ENCODE measurements around the gene SMAD3. TPM values are rescaled to one million over a fixed set of nuclear protein-coding genes. Genes with fewer than 3 reads are reported as not detected.

The SMAD3 gene
- total RNA-seq, 2 donors from 2014 or later, result 47.9 to 78.5 TPM

DNA sequence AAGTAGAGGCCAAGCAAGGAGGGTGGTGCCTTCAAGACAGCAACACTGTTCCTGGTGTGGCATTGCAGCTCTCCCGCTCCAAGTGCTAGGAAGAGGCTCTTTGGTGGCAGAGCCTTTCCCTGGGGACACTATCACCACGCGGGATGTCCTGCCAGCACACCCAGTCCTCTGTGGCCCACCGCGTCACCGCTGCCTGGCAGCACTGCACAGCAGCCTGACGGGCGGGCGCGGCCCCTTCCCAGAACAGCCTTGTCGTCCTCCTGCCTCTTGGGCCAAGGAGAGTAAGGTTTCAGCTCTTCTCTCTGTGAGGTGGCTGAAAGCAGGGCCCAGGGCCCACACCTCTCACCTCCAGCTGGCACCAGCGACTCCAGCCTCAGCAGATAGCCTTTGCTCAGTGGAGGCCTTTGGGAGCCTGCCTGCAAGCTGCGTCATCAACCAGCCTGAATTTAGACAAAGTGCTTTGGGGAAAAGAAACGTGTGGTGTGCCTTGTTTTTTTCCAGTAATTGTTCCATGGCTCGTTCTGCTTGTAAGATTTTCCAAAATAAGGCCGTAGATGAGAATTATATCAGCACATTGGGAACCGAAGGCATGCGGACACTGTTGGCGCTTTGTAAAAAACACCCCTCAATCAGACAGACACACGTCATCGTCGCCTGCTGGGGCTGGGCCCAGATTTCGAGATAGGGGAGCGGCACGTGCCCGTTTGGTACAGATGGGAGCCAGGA, 124.1 kb downstream of the SMAD3 start:
- Histone ChIP-seq H3K4me3 (no peak overlapping the region), H3K27ac (peak overlapping the region; percentile 90 to 95), H3K4me1 (ENCODE audit: control insufficient read depth in 1 of 2, low read depth in 2 of 2) (peaks cover 38 to 87% of the 10 kb centered on the region in 2 donors), H3K27me3 (replicated peaks; ENCODE audit: insufficient read depth) (no peaks in the 10 kb centered on the region), H3K9me3 (no peaks in the 10 kb centered on the region), H3K36me3 (peaks cover 25% of the 10 kb centered on the region)
- ATAC-seq (ENCODE audit: insufficient number of reproducible peaks, low FRiP score, low read depth), result peak; percentile 72
- DNase-seq (ENCODE audit: low spot score), result peak; percentile 87
- TF ChIP-seq, protein P1, sequence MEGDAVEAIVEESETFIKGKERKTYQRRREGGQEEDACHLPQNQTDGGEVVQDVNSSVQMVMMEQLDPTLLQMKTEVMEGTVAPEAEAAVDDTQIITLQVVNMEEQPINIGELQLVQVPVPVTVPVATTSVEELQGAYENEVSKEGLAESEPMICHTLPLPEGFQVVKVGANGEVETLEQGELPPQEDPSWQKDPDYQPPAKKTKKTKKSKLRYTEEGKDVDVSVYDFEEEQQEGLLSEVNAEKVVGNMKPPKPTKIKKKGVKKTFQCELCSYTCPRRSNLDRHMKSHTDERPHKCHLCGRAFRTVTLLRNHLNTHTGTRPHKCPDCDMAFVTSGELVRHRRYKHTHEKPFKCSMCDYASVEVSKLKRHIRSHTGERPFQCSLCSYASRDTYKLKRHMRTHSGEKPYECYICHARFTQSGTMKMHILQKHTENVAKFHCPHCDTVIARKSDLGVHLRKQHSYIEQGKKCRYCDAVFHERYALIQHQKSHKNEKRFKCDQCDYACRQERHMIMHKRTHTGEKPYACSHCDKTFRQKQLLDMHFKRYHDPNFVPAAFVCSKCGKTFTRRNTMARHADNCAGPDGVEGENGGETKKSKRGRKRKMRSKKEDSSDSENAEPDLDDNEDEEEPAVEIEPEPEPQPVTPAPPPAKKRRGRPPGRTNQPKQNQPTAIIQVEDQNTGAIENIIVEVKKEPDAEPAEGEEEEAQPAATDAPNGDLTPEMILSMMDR (IDR thresholded peaks at IDR 0.05), result no peak

DNA sequence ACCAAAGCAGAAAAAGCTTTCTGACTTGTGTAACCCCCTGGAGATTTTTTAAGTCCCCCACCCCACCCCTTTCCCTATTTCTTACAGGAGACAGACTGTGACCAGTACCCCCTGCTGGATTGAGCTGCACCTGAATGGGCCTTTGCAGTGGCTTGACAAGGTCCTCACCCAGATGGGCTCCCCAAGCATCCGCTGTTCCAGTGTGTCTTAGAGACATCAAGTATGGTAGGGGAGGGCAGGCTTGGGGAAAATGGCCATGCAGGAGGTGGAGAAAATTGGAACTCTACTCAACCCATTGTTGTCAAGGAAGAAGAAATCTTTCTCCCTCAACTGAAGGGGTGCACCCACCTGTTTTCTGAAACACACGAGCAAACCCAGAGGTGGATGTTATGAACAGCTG, 124.9 kb downstream of the SMAD3 start:
- ATAC-seq (ENCODE audit: insufficient number of reproducible peaks, low FRiP score, low read depth) (no peak), DNase-seq (ENCODE audit: low spot score) (no peak)
- Histone ChIP-seq H3K9me3 (no peaks in the 10 kb centered on the region), H3K36me3 (peaks cover 19% of the 10 kb centered on the region), H3K27me3 (replicated peaks; ENCODE audit: insufficient read depth) (no peaks in the 10 kb centered on the region), H3K4me3 (no peak overlapping the region), H3K27ac (peak overlapping the region; percentile 90 to 95), H3K4me1 (ENCODE audit: control insufficient read depth in 1 of 2, low read depth in 2 of 2) (peaks cover 43 to 88% of the 10 kb centered on the region in 2 donors)
- TF ChIP-seq, protein P1 (IDR thresholded peaks at IDR 0.05), result no peak

DNA sequence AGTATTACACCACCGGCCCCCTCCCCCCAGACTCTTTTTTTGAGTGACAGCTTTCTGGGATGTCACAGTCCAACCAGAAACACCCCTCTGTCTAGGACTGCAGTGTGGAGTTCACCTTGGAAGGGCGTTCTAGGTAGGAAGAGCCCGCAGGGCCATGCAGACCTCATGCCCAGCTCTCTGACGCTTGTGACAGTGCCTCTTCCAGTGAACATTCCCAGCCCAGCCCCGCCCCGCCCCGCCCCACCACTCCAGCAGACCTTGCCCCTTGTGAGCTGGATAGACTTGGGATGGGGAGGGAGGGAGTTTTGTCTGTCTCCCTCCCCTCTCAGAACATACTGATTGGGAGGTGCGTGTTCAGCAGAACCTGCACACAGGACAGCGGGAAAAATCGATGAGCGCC, 125.4 kb downstream of the SMAD3 start:
- H3K27me3 ChIP-seq (replicated peaks; ENCODE audit: insufficient read depth), result no peaks in the 10 kb centered on the region
- no peak for ATAC-seq (ENCODE audit: insufficient number of reproducible peaks, low FRiP score, low read depth)
- H3K4me1 ChIP-seq (ENCODE audit: control insufficient read depth in 1 of 2, low read depth in 2 of 2), result peaks cover 41 to 87% of the 10 kb centered on the region in 2 donors
- peak overlapping the region; percentile 90 to 95 for H3K27ac ChIP-seq
- H3K36me3 ChIP-seq, result peaks cover 19% of the 10 kb centered on the region
- H3K9me3 ChIP-seq, result no peaks in the 10 kb centered on the region
- no peak for DNase-seq (ENCODE audit: low spot score)
- TF ChIP-seq, protein P1 (IDR thresholded peaks at IDR 0.05), result no peak
- H3K4me3 ChIP-seq, result no peak overlapping the region

DNA sequence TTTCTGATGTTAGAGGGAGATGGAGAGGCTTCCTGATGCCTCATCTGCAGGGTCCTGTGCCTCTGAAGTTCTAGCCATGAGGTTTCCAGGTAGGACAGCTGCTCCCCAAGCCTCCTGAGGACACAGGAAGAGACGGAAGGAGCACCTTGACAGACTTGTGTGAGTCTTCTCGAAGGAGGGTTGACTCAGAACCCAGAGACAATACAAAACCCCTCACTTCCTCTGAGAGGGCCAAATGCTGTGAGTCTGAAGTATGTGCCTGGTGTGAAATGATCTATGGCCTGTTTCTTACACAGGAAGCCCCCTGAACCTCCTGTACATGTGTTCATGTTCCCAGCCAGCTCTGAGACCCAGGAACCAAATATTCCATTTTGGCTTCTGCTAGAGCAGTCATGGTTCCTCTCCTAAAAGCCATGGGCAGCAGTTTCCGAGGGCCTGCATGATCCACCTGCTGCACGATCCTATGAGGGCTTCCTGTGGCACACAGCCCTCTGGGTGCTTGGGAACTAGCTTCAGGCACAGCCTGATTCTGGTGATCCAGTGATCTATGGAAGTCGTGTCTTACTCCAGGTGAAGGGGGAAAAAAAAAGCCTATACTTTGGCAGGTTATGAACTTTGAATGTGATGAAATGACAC, 126.9 kb downstream of the SMAD3 start:
- Histone ChIP-seq H3K9me3 (no peaks in the 10 kb centered on the region), H3K36me3 (peaks cover 18% of the 10 kb centered on the region), H3K27ac (peak overlapping the region; percentile 62 to 95), H3K27me3 (replicated peaks; ENCODE audit: insufficient read depth) (no peaks in the 10 kb centered on the region), H3K4me3 (no peak overlapping the region), H3K4me1 (ENCODE audit: control insufficient read depth in 1 of 2, low read depth in 2 of 2) (peaks cover 32 to 85% of the 10 kb centered on the region in 2 donors)
- TF ChIP-seq, protein P1 (IDR thresholded peaks at IDR 0.05), result no peak
- DNase-seq (ENCODE audit: low spot score) (no peak), ATAC-seq (ENCODE audit: insufficient number of reproducible peaks, low FRiP score, low read depth) (no peak)

DNA sequence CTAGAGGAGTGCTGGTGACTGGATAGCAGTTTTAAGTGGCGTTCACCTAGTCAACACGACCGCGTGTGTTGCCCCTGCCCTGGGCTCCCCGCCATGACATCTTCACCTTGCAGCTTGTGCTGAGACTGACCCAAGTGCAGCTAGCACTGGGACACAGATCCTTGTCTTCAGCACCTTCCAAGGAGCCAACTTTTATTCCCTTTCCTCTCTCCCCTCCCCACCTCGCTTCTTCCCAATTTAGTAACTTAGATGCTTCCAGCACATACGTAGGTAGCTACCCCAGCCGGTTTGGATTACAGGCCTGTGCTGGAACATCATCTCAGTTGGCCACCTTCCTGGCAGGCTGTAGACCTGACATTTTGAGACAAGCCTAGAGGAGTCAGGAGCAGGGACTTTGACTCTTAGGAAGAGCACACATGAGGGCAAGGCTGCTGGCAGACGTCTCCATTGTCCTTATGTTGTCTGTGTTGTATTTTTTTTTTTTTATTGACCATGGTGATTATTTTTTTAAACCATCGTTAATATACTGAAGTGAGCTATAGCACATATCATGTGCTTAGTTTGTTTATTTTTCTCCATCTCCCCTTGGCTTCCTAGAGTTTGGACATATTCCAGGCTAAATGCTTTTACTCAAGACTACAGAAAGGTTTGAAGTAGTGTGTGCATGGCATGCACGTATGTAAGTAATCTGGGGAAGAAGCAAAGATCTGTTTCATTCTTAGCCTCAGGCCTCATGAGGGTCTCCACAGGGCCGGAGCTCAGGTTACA, 128.0 kb downstream of the SMAD3 start:
- ATAC-seq (ENCODE audit: insufficient number of reproducible peaks, low FRiP score, low read depth), result no peak
- Histone ChIP-seq H3K27me3 (replicated peaks; ENCODE audit: insufficient read depth) (no peaks in the 10 kb centered on the region), H3K36me3 (peaks cover 12% of the 10 kb centered on the region), H3K4me3 (no peak overlapping the region), H3K27ac (peak overlapping the region; percentile 62 to 95), H3K4me1 (ENCODE audit: control insufficient read depth in 1 of 2, low read depth in 2 of 2) (peaks cover 30 to 85% of the 10 kb centered on the region in 2 donors), H3K9me3 (no peaks in the 10 kb centered on the region)
- TF ChIP-seq, protein P1 (IDR thresholded peaks at IDR 0.05), result no peak
- DNase-seq (ENCODE audit: low spot score), result no peak
